Cardiac fibroblast (primary cell): Measurements from ENCODE around the gene DYNC2I2.
"Not testable (repeated sequence)": the region's sequence is repeated elsewhere in the genome, so short reads cannot be mapped to it uniquely, and the experiment has no call there.

Experiments used
- DNase-seq, 2 donors: peaks; one replicate each; pipeline versions ENCODE4 v3.0.0 to v3.0.0-alpha.2; 2010; ENCODE audit warnings: low read depth in 2 of 2
- H3K4me3 ChIP-seq, 2 donors: replicated peaks in 1 of 2; 1 replicate in 1 of 2; 2 replicates in 1 of 2; pipeline ENCODE4 v1.5.1; 2011; ENCODE audit warnings: low read depth in 2 of 2, low read length in 2 of 2, mild to moderate bottlenecking in 2 of 2, moderate library complexity in 1 of 2
- TF ChIP-seq, protein P1 (sequence below): IDR thresholded peaks from one replicate; pipeline ENCODE4 v1.5.1; 2011; ENCODE audit warnings: low read depth, mild to moderate bottlenecking, low read length, inconsistent platforms

The DYNC2I2 gene

DNA sequence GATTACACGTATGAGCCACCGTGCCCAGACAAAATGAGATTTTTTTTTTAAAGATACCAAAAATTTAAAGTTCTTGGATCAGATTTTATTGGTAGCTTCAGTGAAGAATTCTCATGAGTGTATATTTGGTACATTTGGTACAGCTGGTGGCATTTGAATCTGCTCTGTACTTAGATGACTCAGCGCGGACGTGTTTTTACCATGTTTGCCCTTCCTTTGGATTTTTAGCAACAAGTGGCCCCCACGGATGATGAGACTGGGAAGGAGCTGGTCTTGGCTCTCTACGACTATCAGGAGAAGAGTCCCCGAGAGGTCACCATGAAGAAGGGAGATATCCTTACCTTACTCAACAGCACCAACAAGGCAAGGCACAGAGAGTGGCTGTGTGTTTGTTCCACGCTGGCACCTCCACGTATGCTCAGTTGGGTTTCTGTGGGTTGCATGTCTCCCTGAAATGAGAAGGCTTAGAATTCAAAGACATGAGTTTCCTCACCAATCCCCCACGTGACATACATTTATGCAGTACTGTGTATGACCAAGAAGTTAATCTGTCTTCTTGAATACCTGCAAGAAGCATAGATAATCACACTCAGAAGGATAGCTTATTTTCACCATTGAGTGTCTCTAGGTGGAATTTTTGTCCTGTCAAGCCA lies 67.9 kb downstream of the DYNC2I2 start:
- TF ChIP-seq, protein P1, sequence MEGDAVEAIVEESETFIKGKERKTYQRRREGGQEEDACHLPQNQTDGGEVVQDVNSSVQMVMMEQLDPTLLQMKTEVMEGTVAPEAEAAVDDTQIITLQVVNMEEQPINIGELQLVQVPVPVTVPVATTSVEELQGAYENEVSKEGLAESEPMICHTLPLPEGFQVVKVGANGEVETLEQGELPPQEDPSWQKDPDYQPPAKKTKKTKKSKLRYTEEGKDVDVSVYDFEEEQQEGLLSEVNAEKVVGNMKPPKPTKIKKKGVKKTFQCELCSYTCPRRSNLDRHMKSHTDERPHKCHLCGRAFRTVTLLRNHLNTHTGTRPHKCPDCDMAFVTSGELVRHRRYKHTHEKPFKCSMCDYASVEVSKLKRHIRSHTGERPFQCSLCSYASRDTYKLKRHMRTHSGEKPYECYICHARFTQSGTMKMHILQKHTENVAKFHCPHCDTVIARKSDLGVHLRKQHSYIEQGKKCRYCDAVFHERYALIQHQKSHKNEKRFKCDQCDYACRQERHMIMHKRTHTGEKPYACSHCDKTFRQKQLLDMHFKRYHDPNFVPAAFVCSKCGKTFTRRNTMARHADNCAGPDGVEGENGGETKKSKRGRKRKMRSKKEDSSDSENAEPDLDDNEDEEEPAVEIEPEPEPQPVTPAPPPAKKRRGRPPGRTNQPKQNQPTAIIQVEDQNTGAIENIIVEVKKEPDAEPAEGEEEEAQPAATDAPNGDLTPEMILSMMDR = no peak

GRCh38 chr9:128587453-128587852 lies 69.2 kb downstream of the DYNC2I2 start:
- no peak overlapping the region for H3K4me3 ChIP-seq
- DNase-seq = no peak
- TF ChIP-seq, protein P1 = no peak

More for the DNA sequence above, 67.9 kb downstream of the DYNC2I2 start:
- DNase-seq = no peak
- H3K4me3 ChIP-seq = no peak overlapping the region

DNA sequence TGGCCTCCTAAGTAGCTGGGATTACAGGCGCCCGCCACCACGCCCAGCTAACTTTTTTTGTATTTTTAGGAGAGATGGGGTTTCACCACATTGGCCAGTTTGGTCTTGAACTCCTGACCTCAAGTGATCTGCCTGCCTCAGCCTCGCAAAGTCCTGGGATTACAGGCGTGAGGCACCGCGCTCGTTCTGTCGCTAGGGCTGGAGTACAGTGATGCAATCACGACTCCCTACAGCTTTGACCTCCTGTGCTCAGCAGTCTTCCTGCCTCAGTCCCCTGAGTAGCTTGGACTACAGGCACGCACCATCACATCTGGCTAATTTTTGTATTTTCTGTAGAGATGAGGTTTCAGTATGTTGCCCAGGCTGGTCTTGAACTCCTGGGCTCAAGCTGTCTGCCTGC lies 69.7 kb downstream of the DYNC2I2 start:
- H3K4me3 ChIP-seq, DNase-seq: not testable (repeated sequence)

DNA sequence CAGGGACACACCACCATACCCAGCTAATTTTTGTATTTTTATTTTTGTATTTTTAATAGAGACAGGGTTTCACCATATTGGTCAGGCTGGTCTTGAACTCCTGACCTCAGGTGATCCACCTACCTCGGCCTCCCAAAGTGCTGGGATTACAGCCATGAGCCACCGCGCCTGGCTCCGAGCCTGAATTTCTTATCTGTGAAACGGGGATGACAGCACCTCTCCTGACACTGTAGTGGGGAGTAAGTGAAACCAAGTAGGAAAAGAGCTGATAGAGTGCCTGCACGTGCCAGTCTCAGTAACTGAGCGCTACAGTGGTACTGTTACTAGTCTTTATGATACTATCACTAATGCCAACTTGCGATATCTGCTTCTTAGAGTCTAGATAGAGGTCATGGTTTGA lies 71.5 kb downstream of the DYNC2I2 start:
- not testable (repeated sequence) for DNase-seq, H3K4me3 ChIP-seq
